ENCODE results near the gene SUGCT.
"Not testable (repeated sequence)": the region's sequence is repeated elsewhere in the genome, so short reads cannot be mapped to it uniquely, and the experiment has no call there.

SUGCT gene

DNA sequence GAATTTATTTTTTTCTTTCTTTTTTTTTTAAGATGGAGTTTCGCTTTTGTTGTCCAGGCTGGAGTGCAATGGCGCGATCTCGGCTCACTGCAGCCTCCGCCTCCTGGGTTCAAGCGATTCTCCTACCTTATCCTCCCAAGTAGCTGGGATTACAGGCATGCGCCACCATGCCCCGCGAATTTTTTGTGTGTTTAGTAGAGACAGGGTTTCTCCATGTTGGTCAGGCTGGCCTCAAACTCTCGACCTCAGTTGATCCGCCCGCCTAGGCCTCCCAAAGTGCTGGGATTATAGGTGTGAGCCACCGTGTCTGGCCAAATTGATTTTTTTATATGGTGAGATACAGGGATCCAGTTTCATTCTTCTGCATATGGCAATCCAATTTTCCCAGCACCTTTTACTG is 5.1 kb downstream of the SUGCT start:
- H3K9me3 ChIP-seq (ENCODE audit: control insufficient read depth in 2 of 2, low read length in 2 of 2); H3K4me1 ChIP-seq (ENCODE audit: control insufficient read depth, insufficient read depth, low read length); H3K9ac ChIP-seq (ENCODE audit: low read length in 2 of 2); H3K4me3 ChIP-seq (ENCODE audit: low read length in 2 of 2); H3K36me3 ChIP-seq (ENCODE audit: control insufficient read depth in 2 of 2, insufficient read depth in 2 of 2, low read length in 2 of 2); H3K27me3 ChIP-seq (ENCODE audit: control insufficient read depth in 1 of 2, insufficient read depth in 2 of 2, low read length in 2 of 2); H3K27ac ChIP-seq (ENCODE audit: low read length): not testable (repeated sequence)

DNA sequence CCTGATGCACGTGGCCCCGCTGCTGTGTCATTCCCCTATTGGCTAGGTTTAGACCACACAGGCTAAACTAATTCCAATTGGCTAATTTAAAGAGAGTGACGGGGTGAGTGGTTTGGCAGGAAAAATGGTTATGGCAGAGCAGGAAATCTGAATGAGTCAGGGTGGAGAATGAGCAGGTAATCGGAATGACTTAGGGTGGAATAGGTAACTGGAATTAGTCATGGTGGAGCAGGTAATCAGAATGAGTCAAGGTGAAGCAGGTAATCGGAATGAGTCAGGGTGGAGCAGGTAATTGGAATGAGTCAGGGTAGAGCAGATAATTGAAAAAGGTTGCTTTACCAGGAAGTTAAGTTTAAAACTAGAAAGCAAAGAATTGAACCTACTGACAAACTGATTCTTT is 7.1 kb downstream of the SUGCT start:
- H3K9ac ChIP-seq (ENCODE audit: low read length in 2 of 2); H3K36me3 ChIP-seq (ENCODE audit: control insufficient read depth in 2 of 2, insufficient read depth in 2 of 2, low read length in 2 of 2); H3K27ac ChIP-seq (ENCODE audit: low read length); H3K27me3 ChIP-seq (ENCODE audit: control insufficient read depth in 1 of 2, insufficient read depth in 2 of 2, low read length in 2 of 2); H3K4me1 ChIP-seq (ENCODE audit: control insufficient read depth, insufficient read depth, low read length); H3K4me3 ChIP-seq (ENCODE audit: low read length in 2 of 2); H3K9me3 ChIP-seq (ENCODE audit: control insufficient read depth in 2 of 2, low read length in 2 of 2): not testable (repeated sequence)

DNA sequence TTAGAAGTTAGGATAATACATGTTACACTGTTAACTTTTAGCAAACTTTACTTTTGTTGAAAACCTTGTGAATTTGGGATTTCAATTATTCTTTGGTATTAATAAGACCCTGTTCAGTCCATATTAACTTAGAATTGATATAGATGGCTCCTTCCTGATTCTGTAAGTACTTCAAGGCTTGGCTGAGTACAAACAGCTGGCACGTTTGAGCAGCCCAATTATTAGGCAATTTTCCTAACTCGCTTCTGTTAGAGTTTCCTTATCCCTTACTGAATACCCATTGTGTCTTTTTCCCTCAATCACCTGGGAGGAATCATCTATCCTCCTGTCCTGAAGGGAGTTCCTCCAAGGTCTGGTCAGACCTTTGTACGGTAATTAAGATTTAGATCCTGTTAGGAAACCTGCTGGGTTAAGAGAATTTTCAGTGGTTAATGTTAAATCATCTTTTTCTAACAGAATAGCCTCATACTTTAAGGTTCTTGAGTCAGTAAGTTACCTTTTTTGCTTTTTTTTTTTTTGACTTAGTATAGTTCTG is 10.9 kb downstream of the SUGCT start:
- H3K9me3 ChIP-seq (ENCODE audit: control insufficient read depth in 2 of 2, low read length in 2 of 2); H3K9ac ChIP-seq (ENCODE audit: low read length in 2 of 2); H3K27ac ChIP-seq (ENCODE audit: low read length); H3K4me1 ChIP-seq (ENCODE audit: control insufficient read depth, insufficient read depth, low read length); H3K36me3 ChIP-seq (ENCODE audit: control insufficient read depth in 2 of 2, insufficient read depth in 2 of 2, low read length in 2 of 2); H3K27me3 ChIP-seq (ENCODE audit: control insufficient read depth in 1 of 2, insufficient read depth in 2 of 2, low read length in 2 of 2); H3K4me3 ChIP-seq (ENCODE audit: low read length in 2 of 2): not testable (repeated sequence)

DNA sequence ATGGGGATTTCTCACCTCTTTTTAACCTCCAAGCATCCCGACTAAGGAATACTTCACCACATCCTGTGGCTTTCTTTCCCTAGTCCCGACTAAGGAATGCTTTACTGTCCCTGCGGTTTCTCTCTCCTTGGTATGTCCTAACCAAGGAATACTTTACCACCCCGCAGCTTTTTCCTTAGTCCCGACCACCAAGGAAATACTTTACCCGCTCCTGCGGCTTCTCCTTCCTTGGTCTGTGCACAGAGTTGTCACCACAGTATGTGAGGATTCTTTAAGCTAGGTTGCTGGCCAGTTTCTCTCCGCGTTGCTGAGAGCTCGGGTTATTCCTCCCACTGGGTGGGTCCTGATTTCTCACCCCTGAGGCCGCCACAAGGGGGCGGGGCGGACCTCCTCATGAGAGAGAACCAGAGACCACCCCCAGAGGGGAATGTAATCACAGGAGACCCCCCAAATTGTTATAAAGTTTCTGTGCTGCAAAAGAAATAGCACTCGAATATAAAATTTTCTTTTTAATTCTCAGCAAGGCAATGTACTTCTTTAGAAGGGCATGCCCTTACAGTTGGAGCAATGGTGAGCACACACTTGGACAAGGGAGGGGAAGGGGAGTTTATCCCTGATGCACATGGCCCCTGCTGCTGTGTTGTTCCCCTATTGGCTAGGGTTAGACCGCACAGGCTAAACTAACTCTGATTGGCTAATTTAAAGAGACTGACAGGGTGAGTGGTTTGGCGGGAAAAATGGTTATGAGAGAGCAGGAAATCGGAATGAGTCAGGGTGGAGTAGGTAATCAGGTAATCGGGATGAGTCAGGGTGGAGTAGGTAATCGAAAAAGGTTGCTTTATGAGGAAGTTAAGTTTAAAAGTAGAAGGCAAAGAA is 12.8 kb downstream of the SUGCT start:
- H3K9ac ChIP-seq (ENCODE audit: low read length in 2 of 2): no peak overlapping the region
- no peak overlapping the region for H3K4me3 ChIP-seq (ENCODE audit: low read length in 2 of 2)
- no peaks in the 10 kb centered on the region for H3K36me3 ChIP-seq (ENCODE audit: control insufficient read depth in 2 of 2, insufficient read depth in 2 of 2, low read length in 2 of 2)
- no peaks in the 10 kb centered on the region for H3K9me3 ChIP-seq (ENCODE audit: control insufficient read depth in 2 of 2, low read length in 2 of 2)
- H3K27me3 ChIP-seq (ENCODE audit: control insufficient read depth in 1 of 2, insufficient read depth in 2 of 2, low read length in 2 of 2): no peaks in the 10 kb centered on the region
- H3K4me1 ChIP-seq (ENCODE audit: control insufficient read depth, insufficient read depth, low read length): no peaks in the 10 kb centered on the region
- H3K27ac ChIP-seq (ENCODE audit: low read length): no peak overlapping the region

DNA sequence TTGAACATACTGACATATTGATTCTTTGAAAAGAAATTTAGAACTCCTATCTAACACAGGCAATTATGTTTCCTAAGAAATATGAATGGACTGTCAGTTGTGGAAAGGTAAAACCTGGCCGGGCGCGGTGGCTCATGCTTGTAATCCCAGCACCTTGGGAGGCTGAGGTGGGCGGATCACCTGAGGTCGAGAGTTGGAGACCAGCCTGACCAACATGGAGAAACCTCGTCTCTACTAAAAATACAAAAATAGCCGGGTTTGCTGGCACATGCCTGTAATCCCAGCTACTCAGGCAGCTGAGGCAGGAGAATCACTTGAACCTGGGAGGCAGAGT is 13.4 kb downstream of the SUGCT start:
- H3K9ac ChIP-seq (ENCODE audit: low read length in 2 of 2); H3K4me1 ChIP-seq (ENCODE audit: control insufficient read depth, insufficient read depth, low read length); H3K27me3 ChIP-seq (ENCODE audit: control insufficient read depth in 1 of 2, insufficient read depth in 2 of 2, low read length in 2 of 2); H3K36me3 ChIP-seq (ENCODE audit: control insufficient read depth in 2 of 2, insufficient read depth in 2 of 2, low read length in 2 of 2); H3K4me3 ChIP-seq (ENCODE audit: low read length in 2 of 2); H3K27ac ChIP-seq (ENCODE audit: low read length); H3K9me3 ChIP-seq (ENCODE audit: control insufficient read depth in 2 of 2, low read length in 2 of 2): not testable (repeated sequence)

DNA sequence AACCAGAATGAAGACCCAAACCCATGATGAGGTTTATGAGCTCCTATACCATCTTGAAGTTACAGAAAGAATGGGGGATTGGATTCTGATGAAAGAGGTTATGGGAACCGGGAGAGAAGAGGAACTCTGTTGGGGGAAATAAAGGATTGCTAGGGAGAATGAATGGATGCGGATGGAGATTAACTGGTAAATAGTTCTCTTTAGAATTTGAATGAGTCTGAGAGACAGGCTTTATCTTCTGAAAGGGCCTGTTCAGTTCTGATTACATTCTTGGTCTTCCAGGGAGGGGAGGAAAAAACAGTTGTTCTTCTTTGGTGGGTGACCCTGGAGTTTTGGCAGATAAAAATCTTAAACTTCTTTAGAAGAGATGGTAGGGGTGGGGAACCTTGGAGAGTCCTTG is 13.9 kb downstream of the SUGCT start:
- Histone ChIP-seq H3K27ac (ENCODE audit: low read length) (no peak overlapping the region), H3K9ac (ENCODE audit: low read length in 2 of 2) (no peak overlapping the region), H3K4me1 (ENCODE audit: control insufficient read depth, insufficient read depth, low read length) (no peaks in the 10 kb centered on the region), H3K36me3 (ENCODE audit: control insufficient read depth in 2 of 2, insufficient read depth in 2 of 2, low read length in 2 of 2) (no peaks in the 10 kb centered on the region), H3K4me3 (ENCODE audit: low read length in 2 of 2) (no peak overlapping the region), H3K9me3 (ENCODE audit: control insufficient read depth in 2 of 2, low read length in 2 of 2) (no peaks in the 10 kb centered on the region), H3K27me3 (ENCODE audit: control insufficient read depth in 1 of 2, insufficient read depth in 2 of 2, low read length in 2 of 2) (no peaks in the 10 kb centered on the region)

DNA sequence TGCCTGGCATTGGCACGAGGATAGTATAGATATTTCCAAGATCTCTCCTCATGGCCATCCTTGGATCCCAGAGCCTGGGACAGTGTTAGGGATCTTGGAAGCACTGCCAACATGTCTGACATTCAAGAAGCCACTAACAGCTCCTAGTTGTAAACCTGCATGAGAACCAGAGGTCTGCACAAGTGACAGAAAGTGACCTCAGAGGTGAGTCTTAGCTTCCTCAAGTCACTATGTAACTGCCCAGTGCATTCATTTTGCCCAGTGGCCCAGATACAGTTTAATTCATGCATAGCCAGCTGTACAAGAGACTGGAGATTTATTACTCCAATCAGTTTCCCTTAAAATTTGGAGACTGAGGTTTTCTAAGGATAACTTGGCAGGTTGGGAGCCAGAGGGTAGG is 16.7 kb downstream of the SUGCT start:
- Histone ChIP-seq H3K9me3 (ENCODE audit: control insufficient read depth in 2 of 2, low read length in 2 of 2) (no peaks in the 10 kb centered on the region), H3K27ac (ENCODE audit: low read length) (no peak overlapping the region), H3K4me1 (ENCODE audit: control insufficient read depth, insufficient read depth, low read length) (no peaks in the 10 kb centered on the region), H3K4me3 (ENCODE audit: low read length in 2 of 2) (no peak overlapping the region), H3K27me3 (ENCODE audit: control insufficient read depth in 1 of 2, insufficient read depth in 2 of 2, low read length in 2 of 2) (no peaks in the 10 kb centered on the region), H3K36me3 (ENCODE audit: control insufficient read depth in 2 of 2, insufficient read depth in 2 of 2, low read length in 2 of 2) (no peaks in the 10 kb centered on the region), H3K9ac (ENCODE audit: low read length in 2 of 2) (no peak overlapping the region)

DNA sequence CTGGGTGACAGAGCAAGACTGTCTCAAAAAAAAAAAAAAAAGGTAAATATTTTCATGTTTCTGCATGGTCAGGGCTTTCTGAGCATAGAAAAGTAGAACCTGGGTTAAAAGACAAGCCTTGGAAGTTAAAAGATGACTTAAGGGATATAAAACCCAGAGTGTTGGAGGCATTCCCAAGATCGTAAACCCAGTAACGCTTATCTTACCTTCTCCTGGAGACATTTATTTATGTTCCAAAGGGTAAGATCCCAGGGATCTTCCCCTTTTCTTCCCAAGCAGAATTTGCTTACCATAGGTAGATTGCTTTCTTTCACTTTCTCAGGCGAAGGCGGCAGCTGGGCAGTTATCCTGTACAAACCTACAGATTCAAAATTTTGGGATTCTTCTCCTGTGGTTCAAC is 22.2 kb downstream of the SUGCT start:
- Histone ChIP-seq H3K4me1 (ENCODE audit: control insufficient read depth, insufficient read depth, low read length) (no peaks in the 10 kb centered on the region), H3K27ac (ENCODE audit: low read length) (no peak overlapping the region), H3K27me3 (ENCODE audit: control insufficient read depth in 1 of 2, insufficient read depth in 2 of 2, low read length in 2 of 2) (no peaks in the 10 kb centered on the region), H3K9me3 (ENCODE audit: control insufficient read depth in 2 of 2, low read length in 2 of 2) (no peaks in the 10 kb centered on the region), H3K36me3 (ENCODE audit: control insufficient read depth in 2 of 2, insufficient read depth in 2 of 2, low read length in 2 of 2) (no peaks in the 10 kb centered on the region), H3K9ac (ENCODE audit: low read length in 2 of 2) (no peak overlapping the region), H3K4me3 (ENCODE audit: low read length in 2 of 2) (no peak overlapping the region)

DNA sequence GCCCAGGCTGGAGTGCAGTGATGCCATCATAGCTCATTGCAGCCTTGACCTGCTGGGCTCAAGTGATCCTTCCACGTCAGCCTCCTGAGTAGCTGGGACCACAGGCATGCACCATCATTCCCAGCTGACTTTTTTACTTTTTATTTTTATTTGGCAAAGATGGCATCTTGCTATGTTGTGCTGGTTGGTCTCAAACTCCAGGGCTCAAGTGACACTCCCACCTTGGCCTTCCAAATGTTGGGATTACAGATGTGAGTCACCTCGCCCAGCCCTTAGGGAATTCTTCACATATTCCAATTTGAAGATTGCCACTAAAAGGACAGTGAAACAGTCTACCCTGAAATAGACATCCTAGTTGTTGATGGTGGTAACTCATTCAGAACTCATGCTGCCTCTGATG is 27.7 kb downstream of the SUGCT start:
- no peak overlapping the region for H3K9ac ChIP-seq (ENCODE audit: low read length in 2 of 2)
- H3K27me3 ChIP-seq (ENCODE audit: control insufficient read depth in 1 of 2, insufficient read depth in 2 of 2, low read length in 2 of 2): no peaks in the 10 kb centered on the region
- H3K27ac ChIP-seq (ENCODE audit: low read length): no peak overlapping the region
- H3K4me3 ChIP-seq (ENCODE audit: low read length in 2 of 2): no peak overlapping the region
- H3K9me3 ChIP-seq (ENCODE audit: control insufficient read depth in 2 of 2, low read length in 2 of 2): no peaks in the 10 kb centered on the region
- no peaks in the 10 kb centered on the region for H3K4me1 ChIP-seq (ENCODE audit: control insufficient read depth, insufficient read depth, low read length)
- H3K36me3 ChIP-seq (ENCODE audit: control insufficient read depth in 2 of 2, insufficient read depth in 2 of 2, low read length in 2 of 2): no peaks in the 10 kb centered on the region

DNA sequence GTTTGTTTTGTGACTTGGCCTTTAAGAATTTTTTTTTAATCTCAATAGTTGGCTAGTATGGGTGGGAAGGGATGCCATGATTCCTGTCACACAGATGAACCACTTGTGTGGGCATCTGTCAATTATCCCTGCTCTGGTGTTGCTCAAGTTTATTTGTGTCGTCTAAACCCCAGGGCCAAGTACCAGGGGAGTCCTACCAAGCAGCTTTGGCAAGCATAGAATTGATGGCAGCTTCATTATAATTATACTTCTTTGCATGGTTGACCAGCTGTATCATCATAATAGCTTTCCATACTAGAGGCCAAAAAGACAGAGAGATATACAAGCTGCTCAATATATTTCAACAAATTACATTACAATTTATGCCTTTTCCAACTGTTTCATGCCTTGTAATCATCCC is 30.4 kb downstream of the SUGCT start:
- Histone ChIP-seq H3K9ac (ENCODE audit: low read length in 2 of 2) (no peak overlapping the region), H3K4me3 (ENCODE audit: low read length in 2 of 2) (no peak overlapping the region), H3K4me1 (ENCODE audit: control insufficient read depth, insufficient read depth, low read length) (no peaks in the 10 kb centered on the region), H3K9me3 (ENCODE audit: control insufficient read depth in 2 of 2, low read length in 2 of 2) (no peaks in the 10 kb centered on the region), H3K27me3 (ENCODE audit: control insufficient read depth in 1 of 2, insufficient read depth in 2 of 2, low read length in 2 of 2) (no peaks in the 10 kb centered on the region), H3K27ac (ENCODE audit: low read length) (no peak overlapping the region), H3K36me3 (ENCODE audit: control insufficient read depth in 2 of 2, insufficient read depth in 2 of 2, low read length in 2 of 2) (no peaks in the 10 kb centered on the region)

DNA sequence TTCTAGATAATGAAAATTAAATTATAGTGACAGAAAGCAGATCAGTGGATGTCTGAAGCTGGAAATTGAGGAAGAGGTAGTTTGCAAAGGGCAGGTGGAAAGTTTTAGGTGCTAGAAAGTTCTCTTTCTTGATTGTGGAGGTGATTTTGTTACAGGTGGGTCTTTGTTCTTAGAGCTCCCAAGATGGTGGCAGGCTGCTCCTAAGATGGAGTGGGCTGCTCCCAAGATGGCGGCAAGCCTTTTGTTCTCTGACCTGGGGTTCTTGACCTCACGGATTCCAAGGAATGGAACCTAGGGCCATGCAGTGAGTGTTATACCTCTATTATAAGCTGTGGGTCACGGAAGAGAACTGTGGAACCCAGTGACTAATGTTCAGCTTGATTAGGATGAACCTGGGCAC is 32.5 kb downstream of the SUGCT start:
- no peaks in the 10 kb centered on the region for H3K27me3 ChIP-seq (ENCODE audit: control insufficient read depth in 1 of 2, insufficient read depth in 2 of 2, low read length in 2 of 2)
- no peak overlapping the region for H3K4me3 ChIP-seq (ENCODE audit: low read length in 2 of 2)
- no peak overlapping the region for H3K9ac ChIP-seq (ENCODE audit: low read length in 2 of 2)
- H3K27ac ChIP-seq (ENCODE audit: low read length): no peak overlapping the region
- no peaks in the 10 kb centered on the region for H3K4me1 ChIP-seq (ENCODE audit: control insufficient read depth, insufficient read depth, low read length)
- no peaks in the 10 kb centered on the region for H3K9me3 ChIP-seq (ENCODE audit: control insufficient read depth in 2 of 2, low read length in 2 of 2)
- H3K36me3 ChIP-seq (ENCODE audit: control insufficient read depth in 2 of 2, insufficient read depth in 2 of 2, low read length in 2 of 2): no peaks in the 10 kb centered on the region
